Glomerular endothelial cell (primary cell): ENCODE data around the gene SLC11A1. TPM values are rescaled to one million over a fixed set of nuclear protein-coding genes. Genes with fewer than 3 reads are reported as not detected.

Experiments used
- DNase-seq: peaks from one replicate; pipeline ENCODE4 v3.0.0-alpha.2; 2011; ENCODE audit warnings: low read depth, low spot score; ENCODE audit errors: extremely low read depth
- total RNA-seq: library from RNA; depleted of rRNA; stranded (reverse); fragments of >200 nt; gene quantifications from 2 replicates; pipeline ENCODE4 v1.2.3, GENCODE V29; 2015

The SLC11A1 gene
- total RNA-seq, 1 donor from 2014 or later, result not detected

- DNase-seq, result no peak
These were observed 49.8 kb downstream of the SLC11A1 start for GRCh38 chr2:218431878-218432277.

- DNase-seq, result no peak
These were observed 50.7 kb downstream of the SLC11A1 start for GRCh38 chr2:218432676-218433365.

- DNase-seq, result no peak
These were observed 52.4 kb downstream of the SLC11A1 start for GRCh38 chr2:218434456-218434855.

- no peak for DNase-seq
These were observed 53.2 kb downstream of the SLC11A1 start for GRCh38 chr2:218435003-218435982.

- DNase-seq, result no peak
These were observed 54.9 kb downstream of the SLC11A1 start for GRCh38 chr2:218436992-218437391.

- DNase-seq, result no peak
These were observed 55.9 kb downstream of the SLC11A1 start for GRCh38 chr2:218437969-218438368.

- no peak for DNase-seq
These were observed 56.5 kb downstream of the SLC11A1 start for GRCh38 chr2:218438596-218438995.

- no peak for DNase-seq
These were observed 62.8 kb downstream of the SLC11A1 start for GRCh38 chr2:218444692-218445357.

GRCh38 chr2:218445602-218446001, 63.5 kb downstream of the SLC11A1 start:
- DNase-seq, result no peak

Other genes with a start within 250 kb of the SLC11A1 start
- gene CXCR1, start 215.3 kb upstream of the SLC11A1 start, total RNA-seq, result not detected in 2 replicates
- 530 and 644 TPM in 2 replicates for gene ARPC2, start 165.1 kb upstream of the SLC11A1 start, total RNA-seq
- 0.35 and 0.39 TPM in 2 replicates for gene GPBAR1, start 121.3 kb upstream of the SLC11A1 start, total RNA-seq
- gene AAMP, start 112.1 kb upstream of the SLC11A1 start, total RNA-seq, result 97.7 and 120 TPM in 2 replicates
- 32.6 and 41.8 TPM in 2 replicates for gene PNKD, start 111.8 kb upstream of the SLC11A1 start, total RNA-seq
- gene TMBIM1, start 89.8 kb upstream of the SLC11A1 start, total RNA-seq, result 113 and 115 TPM in 2 replicates
- gene CATIP, start 25.4 kb upstream of the SLC11A1 start, total RNA-seq, result not detected in 2 replicates
- 58.7 and 72.6 TPM in 2 replicates for gene CTDSP1, start 17.6 kb downstream of the SLC11A1 start, total RNA-seq
- gene VIL1, start 36.9 kb downstream of the SLC11A1 start, total RNA-seq, result not detected in 2 replicates
- gene USP37, start 186.1 kb downstream of the SLC11A1 start, total RNA-seq, result 6.9 and 7.6 TPM in 2 replicates
- gene CNOT9, start 186.6 kb downstream of the SLC11A1 start, total RNA-seq, result 50.9 and 72.8 TPM in 2 replicates
- 0.05 and 0.93 TPM in 2 replicates for gene PLCD4, start 225.6 kb downstream of the SLC11A1 start, total RNA-seq